Measurements from ENCODE around the gene SLC26A5.
"Not testable (repeated sequence)": the region's sequence is repeated elsewhere in the genome, so short reads cannot be mapped to it uniquely, and the experiment has no call there.

SLC26A5 gene

GRCh38 chr7:103405789-103406613 lies 40.0 kb downstream of the SLC26A5 start:
- DNase-seq (ENCODE audit: low spot score), result not testable (repeated sequence)

- not testable (repeated sequence) for DNase-seq (ENCODE audit: low spot score)
Measured at GRCh38 chr7:103399687-103400086, 46.3 kb downstream of the SLC26A5 start.

DNA sequence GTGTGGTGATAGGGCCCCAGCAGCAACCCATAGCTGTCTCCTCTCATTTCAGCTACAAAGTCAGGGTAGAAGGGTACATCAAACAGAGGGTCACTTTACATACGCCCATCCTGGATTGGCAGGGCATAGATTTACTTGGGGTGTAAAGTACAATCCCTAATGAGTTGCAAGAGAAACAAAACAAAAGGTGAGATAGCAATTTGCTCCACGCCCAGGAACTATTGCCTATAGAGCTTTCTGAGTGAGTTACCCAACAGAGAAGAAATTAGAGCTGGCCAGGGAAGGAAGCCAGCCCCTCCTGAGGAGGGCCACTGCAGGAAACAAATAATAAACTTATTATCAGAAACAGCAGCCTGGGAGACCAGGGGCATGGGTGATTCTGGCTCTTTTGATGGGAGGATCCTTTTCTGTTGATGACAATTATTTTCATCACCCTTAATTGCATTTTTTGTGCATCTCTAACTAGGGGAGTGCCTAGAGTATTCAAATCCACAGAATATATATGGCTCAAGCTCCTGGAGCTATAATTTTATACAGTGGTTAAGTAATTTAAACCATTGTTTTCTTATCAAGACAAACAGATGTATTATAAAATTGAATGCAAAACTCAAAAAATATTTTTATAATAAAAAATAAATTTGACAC lies 47.4 kb downstream of the SLC26A5 start:
- DNase-seq (ENCODE audit: low spot score), result no peak

DNA sequence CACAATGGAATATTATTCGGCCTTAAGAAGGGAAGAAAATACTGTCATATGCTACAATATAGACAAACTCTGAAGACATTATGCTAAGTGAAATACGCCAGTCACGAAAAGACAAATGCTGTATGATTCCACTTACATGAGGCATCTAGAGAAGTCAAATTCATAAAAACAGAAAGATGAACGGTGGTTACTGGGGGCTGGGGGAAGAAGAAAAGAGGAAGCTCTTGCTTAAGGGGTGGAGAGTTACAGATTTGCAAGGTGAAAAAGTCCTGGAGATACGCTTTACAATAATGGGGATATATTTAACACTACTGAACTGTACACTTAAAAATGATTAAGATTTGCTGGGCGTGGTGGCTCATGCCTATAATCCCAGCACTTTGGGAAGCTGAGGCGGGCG lies 49.5 kb downstream of the SLC26A5 start:
- no peak for DNase-seq (ENCODE audit: low spot score)

GRCh38 chr7:103395071-103395470 lies 50.9 kb downstream of the SLC26A5 start:
- no peak for DNase-seq (ENCODE audit: low spot score)

- DNase-seq (ENCODE audit: low spot score), result no peak
Measured at GRCh38 chr7:103394566-103394965, 51.4 kb downstream of the SLC26A5 start.

GRCh38 chr7:103391976-103392375 lies 54.0 kb downstream of the SLC26A5 start:
- no peak for DNase-seq (ENCODE audit: low spot score)

- no peak for DNase-seq (ENCODE audit: low spot score)
Measured at GRCh38 chr7:103391150-103391549, 54.9 kb downstream of the SLC26A5 start.

GRCh38 chr7:103389263-103389662 lies 56.7 kb downstream of the SLC26A5 start:
- DNase-seq (ENCODE audit: low spot score), result no peak

GRCh38 chr7:103388469-103389140 lies 57.4 kb downstream of the SLC26A5 start:
- no peak for DNase-seq (ENCODE audit: low spot score)

- DNase-seq (ENCODE audit: low spot score), result no peak
Measured at GRCh38 chr7:103387242-103387641, 58.8 kb downstream of the SLC26A5 start.

- no peak for DNase-seq (ENCODE audit: low spot score)
Measured at GRCh38 chr7:103382032-103382402, 64.0 kb downstream of the SLC26A5 start.

GRCh38 chr7:103381280-103382031 lies 64.6 kb downstream of the SLC26A5 start:
- DNase-seq (ENCODE audit: low spot score), result no peak

GRCh38 chr7:103380395-103381191 lies 65.4 kb downstream of the SLC26A5 start:
- DNase-seq (ENCODE audit: low spot score), result no peak

DNA sequence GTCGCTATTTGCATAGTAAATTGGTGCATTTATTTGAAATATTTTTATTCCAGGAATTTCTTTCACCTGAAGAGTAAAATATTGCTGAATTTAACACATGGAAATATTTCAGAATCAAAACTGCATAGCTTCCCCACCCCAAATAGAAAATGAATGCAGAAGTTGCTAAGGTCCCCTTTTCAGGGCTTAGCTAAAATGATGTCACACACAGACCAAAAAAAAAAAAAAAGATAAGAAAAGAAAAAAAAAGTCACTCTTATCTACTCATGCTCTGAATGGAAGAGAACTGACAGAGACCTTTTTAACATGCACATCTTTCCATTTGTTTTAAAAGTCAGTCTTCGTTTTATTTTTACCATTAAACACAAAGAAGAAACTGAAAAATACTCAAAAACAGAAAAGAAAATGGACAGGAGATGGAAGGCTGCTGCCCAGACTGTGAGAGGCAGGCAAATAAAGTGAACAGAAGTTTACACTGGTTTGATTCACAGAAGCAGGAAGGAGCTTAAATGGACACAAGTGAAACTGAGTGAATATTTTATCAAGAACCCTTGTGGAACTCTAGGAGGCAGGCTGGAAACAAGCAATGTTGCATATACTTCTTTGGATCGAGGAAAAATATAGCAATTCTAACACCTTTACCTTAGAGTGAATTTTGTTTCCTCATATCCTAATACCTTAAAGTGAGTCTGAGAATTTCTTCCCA lies 66.6 kb downstream of the SLC26A5 start:
- DNase-seq (ENCODE audit: low spot score), result no peak

DNA sequence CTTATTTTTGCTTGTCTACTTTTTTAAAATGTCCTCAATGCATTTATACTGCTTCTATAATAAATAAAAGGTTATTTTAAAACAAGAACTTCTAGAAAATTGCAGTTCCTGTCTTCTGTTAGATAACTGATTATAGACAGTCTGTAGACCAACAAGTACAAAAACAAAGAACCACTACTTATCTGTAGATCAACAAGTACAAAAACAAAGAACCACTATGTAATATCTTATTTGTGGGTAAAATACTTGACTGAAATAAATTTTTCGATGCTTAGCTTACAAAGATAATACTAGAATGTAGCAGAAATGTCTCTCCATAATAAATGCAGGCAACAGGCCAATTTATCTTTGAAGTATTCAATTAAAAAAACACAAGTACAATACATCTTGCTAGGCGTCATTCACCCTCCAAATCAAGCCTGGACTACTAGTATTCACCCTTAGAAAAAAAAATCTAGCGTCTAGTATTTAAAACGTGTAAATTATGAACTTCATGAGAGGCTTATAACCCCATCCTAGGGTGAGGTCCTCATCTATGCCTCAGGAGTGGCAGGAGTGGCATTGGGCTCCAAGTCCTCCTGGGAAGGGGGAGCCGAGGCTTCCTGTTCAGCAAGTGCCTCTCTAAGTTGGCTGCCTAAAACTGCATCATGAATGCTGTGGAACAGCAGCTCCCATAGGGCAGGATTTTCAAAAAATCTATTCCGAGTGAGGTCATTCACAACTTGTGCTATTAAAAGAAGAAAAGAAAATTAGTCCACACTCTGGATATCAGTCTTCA lies 72.0 kb downstream of the SLC26A5 start:
- no peak for DNase-seq (ENCODE audit: low spot score)

DNA sequence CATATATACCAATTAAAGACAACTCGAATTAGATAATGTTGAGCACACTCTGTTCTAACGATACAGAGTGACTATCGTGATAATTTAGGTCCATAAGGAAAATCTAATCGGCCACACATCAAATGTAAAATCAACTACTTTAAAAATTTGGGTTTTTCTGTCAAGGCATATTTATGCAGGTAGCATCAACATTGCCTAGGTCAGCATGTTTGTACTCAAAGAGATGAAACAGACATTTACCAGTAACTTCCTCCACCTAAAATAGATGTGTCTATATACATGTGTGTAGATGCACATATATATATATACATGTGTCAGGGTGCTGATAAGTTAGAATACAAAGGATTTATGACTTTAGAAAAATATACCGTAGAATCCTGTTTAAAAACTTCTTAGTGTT lies 76.6 kb downstream of the SLC26A5 start:
- DNase-seq (ENCODE audit: low spot score), result no peak

DNA sequence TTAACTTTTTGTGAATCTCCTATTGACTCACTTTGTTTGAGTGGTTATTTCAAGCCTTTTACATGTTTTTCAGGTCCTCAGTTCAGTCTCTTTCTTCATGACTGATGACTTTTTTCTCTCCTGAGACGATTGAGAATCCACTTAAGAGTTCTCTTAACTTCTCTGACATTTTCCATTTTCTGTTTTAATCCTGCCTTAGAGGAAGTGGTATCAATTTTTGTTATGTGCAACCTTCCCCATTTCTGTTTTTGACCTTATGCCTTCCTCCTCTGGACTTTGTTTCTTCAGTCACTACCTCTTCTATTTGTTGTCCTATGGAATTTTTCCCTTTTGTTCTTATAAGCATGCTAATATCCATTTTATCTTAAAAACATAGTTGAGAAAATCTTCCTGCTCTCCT lies 96.2 kb downstream of the SLC26A5 start:
- DNase-seq (ENCODE audit: low spot score), result no peak

DNA sequence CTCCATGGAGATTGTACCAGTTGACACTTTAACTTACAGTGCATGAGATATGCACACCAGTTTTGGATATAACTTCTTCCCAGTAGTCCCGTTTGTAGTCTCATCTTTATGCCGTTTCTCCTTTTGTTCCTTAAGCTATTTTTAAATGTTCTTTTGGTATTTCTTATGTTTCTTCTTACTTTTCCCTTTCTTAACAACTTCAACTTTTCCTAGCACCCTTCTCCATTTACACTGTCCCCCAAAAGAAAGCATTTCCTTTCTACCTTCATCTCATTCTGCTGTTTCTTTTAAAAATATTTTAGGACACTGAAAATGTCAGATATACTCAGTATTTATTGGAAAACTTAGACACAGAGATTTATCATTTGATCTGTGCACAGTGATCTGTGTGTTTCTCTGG lies 97.0 kb downstream of the SLC26A5 start:
- DNase-seq (ENCODE audit: low spot score), result no peak

GRCh38 chr7:103348452-103348851 lies 97.6 kb downstream of the SLC26A5 start:
- DNase-seq (ENCODE audit: low spot score), result no peak

All from cerebellar cortex (tissue), 1 donor.